A549 (cell line): Measurements from ENCODE around the gene HOXB3.

Experiments used
- CTCF ChIP-seq: fragments of >200 bp; sonication (Bioruptor Twin); formaldehyde crosslinking; IDR thresholded peaks from 3 replicates; pipeline ENCODE4 v1.5.1; 2016
- ELK1 ChIP-seq: fragments of 150-350 bp; IDR thresholded peaks from 2 replicates; pipeline ENCODE4 v1.6.1; 2014; ENCODE audit warnings: low read depth, mild to moderate bottlenecking, low read length
- JUN ChIP-seq, 2 experiments: fragments of >200 bp; sonication (Bioruptor Twin); formaldehyde crosslinking; IDR thresholded peaks; 2 replicates in 1 of 2; 3 replicates in 1 of 2; pipeline ENCODE4 v1.6.1; 2016 to 2017
- KDM5A ChIP-seq: fragments of 200-600 bp; sonication (generic); IDR thresholded peaks from 2 replicates; pipeline ENCODE4 v1.6.1; 2016; ENCODE audit warnings: antibody characterized with exemption, mild to moderate bottlenecking
- MAFK ChIP-seq: fragments of 450-650 bp; IDR thresholded peaks from 2 replicates; pipeline ENCODE4 v1.6.1; 2014; ENCODE audit not compliant: partially characterized antibody
- POLR2A ChIP-seq: IDR thresholded peaks from 2 replicates; pipeline ENCODE4 v1.6.1; 2012; ENCODE audit warnings: mild to moderate bottlenecking, low read length
- POLR2AphosphoS2 ChIP-seq: conservative IDR thresholded peaks from 2 replicates; pipeline ENCODE4 v1.6.1; 2012; ENCODE audit warnings: low read length, improper control_type of control experiment, inconsistent platforms
- RAD21 ChIP-seq, 2 experiments: fragments of >200 bp in 1 of 2; sonication (Bioruptor Twin) in 1 of 2; formaldehyde crosslinking in 1 of 2; IDR thresholded peaks in 1 of 2; conservative IDR thresholded peaks in 1 of 2; 2 replicates in 1 of 2; 3 replicates in 1 of 2; pipeline ENCODE4 v1.6.1; 2012 to 2018; ENCODE audit warnings: inconsistent platforms in 1 of 2
- REST ChIP-seq: fragments of 200-600 bp; sonication (generic); IDR thresholded peaks from 2 replicates; pipeline ENCODE4 v1.6.1; 2016; ENCODE audit warnings: antibody characterized with exemption, mild to moderate bottlenecking, moderate library complexity
- RFX5 ChIP-seq: fragments of 450-650 bp; IDR thresholded peaks from 2 replicates; pipeline ENCODE4 v1.7.1; 2014; ENCODE audit warnings: antibody characterized with exemption, mild to moderate bottlenecking, moderate library complexity

GRCh38 chr17:48631693-48632578, 41.9 kb upstream of the HOXB3 start:
- TF ChIP-seq POLR2A (no peak), RAD21 (conservative IDR thresholded peaks at IDR 0.05 in 1 of 2, IDR thresholded peaks at IDR 0.05 in 1 of 2) (no peak), RFX5 (no peak), MAFK (no peak), CTCF (no peak), REST (no peak), ELK1 (no peak), JUN (IDR thresholded peaks at IDR 0.05) (no peak), KDM5A (no peak), POLR2AphosphoS2 (no peak)
